ENCODE measurements around the gene TOX4. TPM values are rescaled to one million over a fixed set of nuclear protein-coding genes. Genes with fewer than 3 reads are reported as not detected.

TOX4 gene
- polyA plus RNA-seq, 1 experiment, result 141 TPM

GRCh38 chr14:21455592-21455911, 21.4 kb upstream of the TOX4 start:
- no peak for DNase-seq (ENCODE audit: low read depth)
- H3K4me3 ChIP-seq (ENCODE audit: low read depth, low read length), result peak overlapping the region; percentile 75
- 0 out of 2 replicates have a peak, but pooled peaks cover 1% of the 10 kb centered on the region for H3K36me3 ChIP-seq (ENCODE audit: control insufficient read depth, insufficient read depth, low read length)
- CTCF ChIA-PET, result interaction anchor here (0.5 to 3.5 kb wide), 15 partner anchors 9 to 105 kb away, joined by 3 to 14 read pairs (median 5); partner anchors contain the start of gene TOX4
- POLR2A ChIA-PET, result interaction anchor here (0.6 kb wide), 1 partner anchor 18 kb away, joined by 5 read pairs; no protein-coding TSS in a partner anchor
- no peak for TF ChIP-seq CTCF (IDR thresholded peaks at IDR 0.05; ENCODE audit: insufficient read depth, low read depth, low read length)
- H3K27me3 ChIP-seq (ENCODE audit: control insufficient read depth, insufficient read depth, low read length), result no peaks in the 10 kb centered on the region

GRCh38 chr14:21455912-21456667, 20.9 kb upstream of the TOX4 start, which contains the start of gene CHD8:
Gene CHD8, minus strand, starts transcription at chr14:21456123. Its CDS starts 24,480 bp downstream, at chr14:21431643.
- no peaks in the 10 kb centered on the region for H3K27me3 ChIP-seq (ENCODE audit: control insufficient read depth, insufficient read depth, low read length)

GRCh38 chr14:21467616-21468015, 9.4 kb upstream of the TOX4 start:
- ChIA-PET POLR2A (no interaction called here), CTCF (interaction anchor here (1.1 to 1.7 kb wide), 2 partner anchors 10 to 30 kb away, joined by 3 to 7 read pairs; partner anchors contain the start of gene TOX4)
- TF ChIP-seq CTCF (IDR thresholded peaks at IDR 0.05; ENCODE audit: insufficient read depth, low read depth, low read length), result no peak

More at GRCh38 chr14:21455912-21456667, 20.9 kb upstream of the TOX4 start, which contains the start of gene CHD8:
- ChIA-PET CTCF (interaction anchor here (0.5 to 3.5 kb wide), 17 partner anchors 8 to 105 kb away, joined by 3 to 14 read pairs (median 5); partner anchors contain the start of gene TOX4), POLR2A (interaction anchor here (0.6 kb wide), 2 partner anchors 15 to 19 kb away, joined by 4 to 5 read pairs; no protein-coding TSS in a partner anchor)
- DNase-seq (ENCODE audit: low read depth), result peak; percentile 99
- peak; percentile 70 for TF ChIP-seq CTCF (IDR thresholded peaks at IDR 0.05; ENCODE audit: insufficient read depth, low read depth, low read length)
- H3K36me3 ChIP-seq (ENCODE audit: control insufficient read depth, insufficient read depth, low read length), result 0 out of 2 replicates have a peak, but pooled peaks cover 1% of the 10 kb centered on the region
- H3K4me3 ChIP-seq (ENCODE audit: low read depth, low read length), result peak within 1 kb of the TSS; percentile 75

GRCh38 chr14:21475767-21476522, 1.1 kb upstream of the TOX4 start:
- ChIA-PET POLR2A (interaction anchor here (0.6 to 1.0 kb wide), 2 partner anchors 50 to 405 kb away, joined by 4 to 6 read pairs; partner anchors contain the start of gene SALL2), CTCF (interaction anchor here (0.6 to 2.7 kb wide), 9 partner anchors 10 to 85 kb away, joined by 3 to 14 read pairs (median 5); partner anchors contain the start of gene METTL3)
- TF ChIP-seq CTCF (IDR thresholded peaks at IDR 0.05; ENCODE audit: insufficient read depth, low read depth, low read length), result no peak
- no peaks in the 10 kb centered on the region for H3K36me3 ChIP-seq (ENCODE audit: control insufficient read depth, insufficient read depth, low read length)
- no peak for DNase-seq (ENCODE audit: low read depth)
- no peaks in the 10 kb centered on the region for H3K27me3 ChIP-seq (ENCODE audit: control insufficient read depth, insufficient read depth, low read length)
- peak overlapping the region; percentile 94 for H3K4me3 ChIP-seq (ENCODE audit: low read depth, low read length)

More at GRCh38 chr14:21467616-21468015, 9.4 kb upstream of the TOX4 start:
- Histone ChIP-seq H3K27me3 (ENCODE audit: control insufficient read depth, insufficient read depth, low read length) (no peaks in the 10 kb centered on the region), H3K4me3 (ENCODE audit: low read depth, low read length) (no peak overlapping the region), H3K36me3 (ENCODE audit: control insufficient read depth, insufficient read depth, low read length) (peaks cover 4% of the 10 kb centered on the region; the same call in 1 of the 2 replicates)
- DNase-seq (ENCODE audit: low read depth), result no peak

Measured in BJ (cell line).